ENCODE data around the gene NOS1.

GRCh38 chr12:117343849-117344248 is 17.6 kb downstream of the NOS1 start:
- TF ChIP-seq CTCF (IDR thresholded peaks at IDR 0.05) (no peak), POLR2A (IDR thresholded peaks at IDR 0.05) (no peak), POLR2AphosphoS5 (IDR thresholded peaks at IDR 0.05; ENCODE audit: insufficient read depth in 1 of 2, low read depth in 1 of 2) (no peak)
